Urinary bladder (tissue), 4 donors: ENCODE measurements around the gene SGPP1. TPM values are rescaled to one million over a fixed set of nuclear protein-coding genes. Genes with fewer than 3 reads are reported as not detected.
"Not testable (repeated sequence)": the region's sequence is repeated elsewhere in the genome, so short reads cannot be mapped to it uniquely, and the experiment has no call there.

Experiments used
- DNase-seq: peaks from one replicate; pipeline ENCODE4 v3.0.0-alpha.2; 2015; ENCODE audit errors: extremely low spot score
- H3K27ac ChIP-seq: one replicate; pipeline ENCODE4 v1.5.1; 2013; ENCODE audit warnings: low read depth, mild to moderate bottlenecking, moderate library complexity
- H3K36me3 ChIP-seq: one replicate; pipeline ENCODE4 v1.6.1; 2013; ENCODE audit warnings: mild to moderate bottlenecking, moderate library complexity; ENCODE audit not compliant: insufficient read depth
- H3K4me1 ChIP-seq: one replicate; pipeline ENCODE4 v1.6.1; 2013; ENCODE audit warnings: mild to moderate bottlenecking, moderate library complexity; ENCODE audit not compliant: insufficient read depth
- H3K4me3 ChIP-seq: one replicate; pipeline ENCODE4 v1.5.1; 2013; ENCODE audit warnings: low read depth, low read length
- WGBS: extraction: QIAGEN DNeasy Blood & Tissue Kit; methylation state at CpG from one replicate; pipeline ENCODE4 v1.1.7; 2013; 5-methylcytosine and 5-hydroxymethylcytosine counted together
- polyA plus RNA-seq: library from polyadenylated mRNA; stranded (reverse); fragments of 200-250 nt; gene quantifications from one replicate; pipeline ENCODE4 v1.2.3, GENCODE V29; 2013
- total RNA-seq: library from RNA; depleted of rRNA; stranded (reverse); fragments of >200 nt; gene quantifications from one replicate; pipeline ENCODE4 v1.2.3, GENCODE V29; 2014
- donor health status: healthy with polysubstance abuse.
- donor health status: healthy.

SGPP1 gene
- total and polyA plus RNA-seq, 2 donors, result 13.0 to 40.1 TPM

GRCh38 chr14:63712123-63712522 lies 15.7 kb downstream of the SGPP1 start:
- H3K4me1 ChIP-seq, result no peaks in the 10 kb centered on the region
- H3K4me3 ChIP-seq, result no peak overlapping the region
- no peak for DNase-seq
- H3K27ac ChIP-seq, result no peak overlapping the region
- no peaks in the 10 kb centered on the region for H3K36me3 ChIP-seq

DNA sequence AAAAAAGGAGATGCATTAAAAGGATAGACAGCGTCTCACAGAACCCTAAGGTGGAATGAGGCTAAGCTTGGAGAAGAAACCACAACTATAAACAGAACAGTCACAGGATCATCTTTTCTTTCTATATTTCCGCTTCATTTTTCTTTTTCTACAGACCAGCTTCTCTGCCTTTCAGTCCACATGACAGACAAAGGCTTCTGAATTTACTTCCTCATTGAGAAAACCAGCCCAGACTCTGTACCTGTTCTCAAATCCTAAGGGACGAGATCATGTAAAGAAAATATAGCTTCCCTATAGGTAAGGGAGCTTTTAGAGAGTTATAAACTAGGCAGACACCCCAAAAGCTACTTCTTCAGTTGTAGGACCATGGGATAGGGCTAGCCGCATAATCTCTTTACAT lies 17.4 kb downstream of the SGPP1 start:
- H3K27ac ChIP-seq, result no peak overlapping the region
- no peak for DNase-seq
- 86% methylated on average over 4 of the region's 4 CpGs for WGBS

GRCh38 chr14:63709589-63709988 lies 18.3 kb downstream of the SGPP1 start:
- 67% methylated on average over 2 of the region's 2 CpGs for WGBS
- Histone ChIP-seq H3K4me3 (no peak overlapping the region), H3K36me3 (no peaks in the 10 kb centered on the region), H3K4me1 (no peaks in the 10 kb centered on the region), H3K27ac (no peak overlapping the region)
- no peak for DNase-seq

More for the DNA sequence above, 17.4 kb downstream of the SGPP1 start:
- Histone ChIP-seq H3K4me1 (no peaks in the 10 kb centered on the region), H3K36me3 (no peaks in the 10 kb centered on the region), H3K4me3 (no peak overlapping the region)

DNA sequence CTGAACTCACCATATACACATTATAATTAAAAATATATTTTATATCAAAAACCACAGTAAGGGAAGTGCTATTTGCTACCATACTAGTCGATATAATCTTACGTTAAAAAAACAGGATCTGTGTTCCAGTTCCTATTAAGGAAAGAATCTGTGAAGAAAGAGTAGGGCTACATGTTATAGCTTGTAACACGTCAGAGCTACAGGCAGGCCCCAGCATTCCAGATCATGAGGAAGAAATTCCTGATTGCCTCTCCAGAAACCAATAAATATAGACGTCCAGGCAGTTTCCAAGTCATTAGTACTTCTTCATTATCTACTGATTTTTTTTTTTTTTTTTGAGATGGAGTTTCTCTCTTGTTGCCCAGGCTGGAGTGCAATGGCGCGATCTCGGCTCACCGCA lies 20.6 kb downstream of the SGPP1 start:
- H3K27ac ChIP-seq, result no peak overlapping the region
- 86% methylated on average over 8 of the region's 8 CpGs for WGBS

GRCh38 chr14:63705561-63706070 lies 22.2 kb downstream of the SGPP1 start:
- WGBS, result 86% methylated on average over 4 of the region's 4 CpGs
- Histone ChIP-seq H3K36me3 (no peaks in the 10 kb centered on the region), H3K4me3 (no peak overlapping the region), H3K4me1 (no peaks in the 10 kb centered on the region), H3K27ac (no peak overlapping the region)
- DNase-seq, result no peak

More for the DNA sequence above, 20.6 kb downstream of the SGPP1 start:
- no peak for DNase-seq
- Histone ChIP-seq H3K4me1 (no peaks in the 10 kb centered on the region), H3K36me3 (no peaks in the 10 kb centered on the region), H3K4me3 (no peak overlapping the region)

GRCh38 chr14:63702530-63702929 lies 25.3 kb downstream of the SGPP1 start:
- not testable (repeated sequence) for H3K27ac ChIP-seq, H3K4me1 ChIP-seq, DNase-seq, H3K36me3 ChIP-seq, H3K4me3 ChIP-seq
- 95% methylated on average over 4 of the region's 4 CpGs for WGBS

- H3K27ac ChIP-seq, result no peak overlapping the region
- 86% methylated on average over 2 of the region's 2 CpGs for WGBS
- DNase-seq, result no peak
- H3K4me1 ChIP-seq, result no peaks in the 10 kb centered on the region
- peaks cover 4% of the 10 kb centered on the region for H3K36me3 ChIP-seq
- H3K4me3 ChIP-seq, result no peak overlapping the region
These were observed 26.1 kb downstream of the SGPP1 start for GRCh38 chr14:63701606-63702299.

- WGBS, result 95% methylated on average over 5 of the region's 5 CpGs
- no peak for DNase-seq
- Histone ChIP-seq H3K27ac (no peak overlapping the region), H3K36me3 (peaks cover 2% of the 10 kb centered on the region), H3K4me3 (no peak overlapping the region), H3K4me1 (no peaks in the 10 kb centered on the region)
These were observed 35.4 kb downstream of the SGPP1 start for GRCh38 chr14:63692310-63693020.

DNA sequence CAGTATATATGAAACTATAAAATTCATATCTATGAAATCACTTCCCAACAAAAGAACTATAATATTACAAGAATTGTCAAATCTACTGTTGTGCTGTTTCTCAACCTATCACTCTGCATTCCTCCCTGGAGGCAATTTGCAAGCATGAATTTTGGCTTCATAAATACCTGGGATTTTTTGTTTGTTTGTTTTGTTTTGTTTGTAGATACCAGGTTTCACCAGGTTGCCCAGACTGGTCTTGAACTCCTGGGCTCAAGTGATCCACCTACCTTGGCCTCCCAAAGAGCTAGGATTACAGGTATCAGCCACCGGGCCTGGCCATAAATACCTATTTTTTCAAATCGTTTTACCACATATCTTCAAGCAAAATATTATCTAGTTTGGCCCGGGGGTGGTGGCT lies 38.7 kb downstream of the SGPP1 start:
- Histone ChIP-seq H3K4me1 (no peaks in the 10 kb centered on the region), H3K36me3 (no peaks in the 10 kb centered on the region), H3K4me3 (no peak overlapping the region), H3K27ac (no peak overlapping the region)
- no peak for DNase-seq
- 93% methylated on average over 3 of the region's 3 CpGs for WGBS

- no peak overlapping the region for H3K27ac ChIP-seq
- no peak overlapping the region for H3K4me3 ChIP-seq
- no peaks in the 10 kb centered on the region for H3K36me3 ChIP-seq
- no peak for DNase-seq
- H3K4me1 ChIP-seq, result no peaks in the 10 kb centered on the region
These were observed 40.9 kb downstream of the SGPP1 start for GRCh38 chr14:63686926-63687325.

GRCh38 chr14:63685401-63685800 lies 42.5 kb downstream of the SGPP1 start:
- no peak for DNase-seq
- H3K4me1 ChIP-seq, result no peaks in the 10 kb centered on the region
- no peak overlapping the region for H3K27ac ChIP-seq
- 100% methylated on average over 1 of the region's 1 CpG for WGBS
- H3K36me3 ChIP-seq, result no peaks in the 10 kb centered on the region
- no peak overlapping the region for H3K4me3 ChIP-seq

DNA sequence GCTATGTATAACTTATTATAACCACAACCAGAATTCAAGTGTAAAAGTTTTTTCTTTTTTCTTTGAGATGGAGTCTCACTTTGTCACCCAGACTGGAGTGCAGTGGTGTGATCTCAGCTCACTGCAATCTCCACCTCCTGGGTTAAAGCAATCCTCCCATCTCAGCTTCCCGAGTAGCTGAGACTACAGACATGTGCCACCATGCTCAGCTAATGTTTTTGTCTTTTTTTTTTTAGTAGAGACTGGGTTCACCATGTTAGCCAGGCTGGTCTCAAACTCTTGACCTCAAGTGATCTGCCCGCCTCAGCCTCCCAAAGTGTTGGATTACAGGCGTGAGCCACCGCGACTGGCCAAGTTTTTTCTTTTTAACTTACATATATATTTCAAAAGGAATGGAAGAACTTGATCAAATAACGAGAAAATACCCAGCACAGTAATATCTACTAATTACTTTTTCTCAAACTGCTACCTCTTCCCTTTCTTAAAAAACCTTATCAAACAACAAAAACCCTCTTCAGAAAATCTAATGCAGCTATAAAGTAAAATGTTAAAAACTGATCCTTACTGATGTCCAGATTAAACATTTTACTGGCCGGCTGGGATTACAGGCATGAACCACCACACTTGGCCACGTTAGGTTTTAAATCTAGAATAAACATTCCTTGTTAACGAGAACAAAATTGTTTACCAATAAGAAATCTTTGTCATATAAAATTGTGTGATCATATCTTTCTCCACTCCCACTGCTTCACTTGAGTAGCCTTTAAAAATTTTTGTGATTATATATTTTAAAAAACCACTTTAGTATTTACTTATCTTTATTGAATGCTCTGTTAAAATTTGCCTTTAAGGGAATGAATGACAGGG lies 44.9 kb downstream of the SGPP1 start:
- Histone ChIP-seq H3K36me3 (no peaks in the 10 kb centered on the region), H3K27ac (no peak overlapping the region), H3K4me3 (no peak overlapping the region), H3K4me1 (no peaks in the 10 kb centered on the region)
- no peak for DNase-seq
- 72% methylated on average over 9 of the region's 9 CpGs for WGBS

DNA sequence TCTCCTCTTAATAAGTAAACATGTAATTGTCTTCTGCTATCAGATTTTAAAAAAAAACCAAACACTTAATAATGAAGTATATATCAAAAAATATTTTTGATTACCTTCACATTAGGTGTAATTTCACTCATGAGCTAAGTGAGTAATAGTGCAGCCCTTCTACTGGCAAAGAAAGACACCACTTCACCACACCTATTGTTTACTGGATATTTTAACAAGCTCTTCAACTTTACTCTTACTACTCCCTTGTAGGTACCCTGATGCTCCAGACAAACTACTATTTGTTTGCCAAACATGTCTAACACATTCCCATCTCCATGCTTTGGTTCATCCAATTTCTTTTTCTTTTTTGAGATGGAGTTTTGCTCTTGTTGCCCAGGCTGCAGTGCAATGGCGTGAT lies 49.3 kb downstream of the SGPP1 start:
- H3K4me3 ChIP-seq, result no peak overlapping the region
- 100% methylated on average over 1 of the region's 1 CpG for WGBS
- no peaks in the 10 kb centered on the region for H3K36me3 ChIP-seq
- H3K4me1 ChIP-seq, result no peaks in the 10 kb centered on the region
- DNase-seq, result no peak
- H3K27ac ChIP-seq, result no peak overlapping the region
